Testis (tissue), 2 donors: ENCODE data around the gene SIM1.
"Not testable (repeated sequence)": the region's sequence is repeated elsewhere in the genome, so short reads cannot be mapped to it uniquely, and the experiment has no call there.

ENCODE experiments used
- CTCF ChIP-seq, 3 experiments: fragments of 450-650 bp in 2 of 3; fragments of 200-600 bp in 1 of 3; sonication (generic) in 1 of 3; IDR thresholded peaks; one replicate each; pipeline ENCODE4 v1.5.1; 2016 to 2019; ENCODE audit warnings: antibody characterized with exemption in 3 of 3, mild to moderate bottlenecking in 2 of 3, moderate library complexity in 1 of 3
- POLR2A ChIP-seq: fragments of 450-650 bp; IDR thresholded peaks from one replicate; pipeline ENCODE4 v1.6.1; 2017; ENCODE audit warnings: antibody characterized with exemption, mild to moderate bottlenecking, moderate library complexity

GRCh38 chr6:100354736-100355641, 109.7 kb downstream of the SIM1 start:
- TF ChIP-seq POLR2A; CTCF (IDR thresholded peaks at IDR 0.05): not testable (repeated sequence)
